Kidney (tissue), 14 donors: ENCODE data around the gene PRAMEF1. TPM values are rescaled to one million over a fixed set of nuclear protein-coding genes. Genes with fewer than 3 reads are reported as not detected.

Experiments used
- DNase-seq, 5 donors: peaks; one replicate each; pipeline ENCODE4 v3.0.0-alpha.2; 2013 to 2020
- FAIRE-seq: peaks from 2 replicates; lab custom pipeline; 2012; peaks lifted over from hg19 to GRCh38; lab: Jason Lieb, UNC
- H3K27ac ChIP-seq, 2 donors: one replicate each; pipeline ENCODE4 v1.7.0; 2013; ENCODE audit warnings: low read depth in 2 of 2, low read length in 2 of 2, inconsistent platforms in 1 of 2
- H3K27me3 ChIP-seq: one replicate; pipeline ENCODE4 v1.7.1; 2013; ENCODE audit warnings: low read length, inconsistent platforms; ENCODE audit not compliant: control insufficient read depth, insufficient read depth
- H3K36me3 ChIP-seq, 3 donors: one replicate each; pipeline versions ENCODE4 v1.7.0 to v1.7.1; 2013; ENCODE audit warnings: low read length in 3 of 3, control low read depth in 1 of 3, inconsistent platforms in 1 of 3; ENCODE audit not compliant: insufficient read depth in 3 of 3, control insufficient read depth in 2 of 3
- H3K4me1 ChIP-seq, 3 donors: one replicate each; pipeline versions ENCODE4 v1.7.0 to v1.7.1; 2013; ENCODE audit warnings: low read length in 3 of 3, inconsistent platforms in 1 of 3, low read depth in 1 of 3; ENCODE audit not compliant: control insufficient read depth in 2 of 3, insufficient read depth in 2 of 3
- H3K4me3 ChIP-seq, 3 donors: one replicate each; pipeline versions ENCODE4 v1.7.0 to v1.8.1; 2013; ENCODE audit warnings: low read length in 3 of 3, control low read depth in 1 of 3, inconsistent platforms in 1 of 3
- H3K9ac ChIP-seq, 3 donors: one replicate each; pipeline versions ENCODE4 v1.7.0 to v1.7.1; 2013; ENCODE audit warnings: low read length in 3 of 3, control low read depth in 1 of 3, inconsistent platforms in 1 of 3
- H3K9me3 ChIP-seq, 3 donors: one replicate each; pipeline versions ENCODE4 v1.7.0 to v1.7.1; 2013; ENCODE audit warnings: low read length in 3 of 3, control low read depth in 1 of 3, inconsistent platforms in 1 of 3; ENCODE audit not compliant: control insufficient read depth in 2 of 3, insufficient read depth in 1 of 3
- intact Hi-C: fragments of 100-400 bp; cut with DNase I; formaldehyde crosslinking; loops from one replicate; pipeline ENCODE4 v1.11.1; 2022
- polyA plus RNA-seq: library from polyadenylated mRNA; stranded (reverse); fragments of 350-450 nt; fragmentation: Illumina TruSeq; extraction: RNeasy Lipid Tissue Mini Kit (QIAGEN cat#74804); gene quantifications from one replicate; pipeline ENCODE4 v1.2.3, GENCODE V29; 2014; ENCODE audit warnings: low read depth, low replicate concordance; ENCODE audit not compliant: insufficient read depth
- total RNA-seq: library from RNA; stranded (reverse); fragmentation: NEBNext Ultra II Directional; extraction: Animal tissue kit (Norgen Biotek cat#: 25700); gene quantifications from one replicate; pipeline ENCODE4 v1.2.1, GENCODE V29; 2021
- TF ChIP-seq, protein P1 (sequence below): IDR thresholded peaks from 3 replicates; pipeline ENCODE4 v1.5.1; 2012; ENCODE audit warnings: mild to moderate bottlenecking, moderate library complexity, borderline replicate concordance; ENCODE audit not compliant: insufficient read depth; ENCODE audit errors: extremely low read depth
- donor health status: control.
- donor health status: control.
- donor health status: control.
- donor health status: control.
- donor health status: control.
- donor health status: DM: yes; HTN: yes; CAD: no.
- donor health status: Normal renal cell carcinoma (clear cell type).

Gene PRAMEF1
- total and polyA plus RNA-seq, 2 donors from 2014 or later: not detected

- TF ChIP-seq, protein P1, sequence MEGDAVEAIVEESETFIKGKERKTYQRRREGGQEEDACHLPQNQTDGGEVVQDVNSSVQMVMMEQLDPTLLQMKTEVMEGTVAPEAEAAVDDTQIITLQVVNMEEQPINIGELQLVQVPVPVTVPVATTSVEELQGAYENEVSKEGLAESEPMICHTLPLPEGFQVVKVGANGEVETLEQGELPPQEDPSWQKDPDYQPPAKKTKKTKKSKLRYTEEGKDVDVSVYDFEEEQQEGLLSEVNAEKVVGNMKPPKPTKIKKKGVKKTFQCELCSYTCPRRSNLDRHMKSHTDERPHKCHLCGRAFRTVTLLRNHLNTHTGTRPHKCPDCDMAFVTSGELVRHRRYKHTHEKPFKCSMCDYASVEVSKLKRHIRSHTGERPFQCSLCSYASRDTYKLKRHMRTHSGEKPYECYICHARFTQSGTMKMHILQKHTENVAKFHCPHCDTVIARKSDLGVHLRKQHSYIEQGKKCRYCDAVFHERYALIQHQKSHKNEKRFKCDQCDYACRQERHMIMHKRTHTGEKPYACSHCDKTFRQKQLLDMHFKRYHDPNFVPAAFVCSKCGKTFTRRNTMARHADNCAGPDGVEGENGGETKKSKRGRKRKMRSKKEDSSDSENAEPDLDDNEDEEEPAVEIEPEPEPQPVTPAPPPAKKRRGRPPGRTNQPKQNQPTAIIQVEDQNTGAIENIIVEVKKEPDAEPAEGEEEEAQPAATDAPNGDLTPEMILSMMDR: no peak
- Histone ChIP-seq H3K27me3 (no peaks in the 10 kb centered on the region), H3K4me1 (no peaks in the 10 kb centered on the region), H3K27ac (no peak overlapping the region), H3K36me3 (no peaks in the 10 kb centered on the region), H3K4me3 (no peak overlapping the region), H3K9ac (no peak overlapping the region), H3K9me3 (no peaks in the 10 kb centered on the region)
- intact Hi-C loops: no loop called here
- DNase-seq (no peak), FAIRE-seq (no peak)
These were observed 7.7 kb downstream of the PRAMEF1 start for GRCh38 chr1:12798911-12799310.

- Histone ChIP-seq H3K9ac (no peak overlapping the region), H3K4me3 (no peak overlapping the region), H3K9me3 (no peaks in the 10 kb centered on the region), H3K27me3 (no peaks in the 10 kb centered on the region), H3K36me3 (no peaks in the 10 kb centered on the region), H3K4me1 (no peaks in the 10 kb centered on the region), H3K27ac (no peak overlapping the region)
- DNase-seq (no peak), FAIRE-seq (no peak)
- intact Hi-C loops: no loop called here
- TF ChIP-seq, protein P1: no peak
These were observed 8.5 kb downstream of the PRAMEF1 start for GRCh38 chr1:12799730-12800129.

- intact Hi-C loops: no loop called here
- no peaks in the 10 kb centered on the region for H3K36me3 ChIP-seq
- no peaks in the 10 kb centered on the region for H3K9me3 ChIP-seq
- H3K27ac ChIP-seq: no peak overlapping the region
- no peak for DNase-seq
- no peaks in the 10 kb centered on the region for H3K27me3 ChIP-seq
- no peak overlapping the region for H3K4me3 ChIP-seq
- TF ChIP-seq, protein P1: no peak
- no peak overlapping the region for H3K9ac ChIP-seq
- FAIRE-seq: no peak
- no peaks in the 10 kb centered on the region for H3K4me1 ChIP-seq
These were observed 18.7 kb downstream of the PRAMEF1 start for GRCh38 chr1:12809933-12810332.

GRCh38 chr1:12810691-12811408, 19.7 kb downstream of the PRAMEF1 start:
- FAIRE-seq (no peak), DNase-seq (no peak)
- Histone ChIP-seq H3K27ac (no peak overlapping the region), H3K27me3 (no peaks in the 10 kb centered on the region), H3K36me3 (no peaks in the 10 kb centered on the region), H3K9me3 (no peaks in the 10 kb centered on the region), H3K4me3 (no peak overlapping the region), H3K9ac (no peak overlapping the region), H3K4me1 (no peaks in the 10 kb centered on the region)
- intact Hi-C loops: no loop called here
- TF ChIP-seq, protein P1: no peak
